8988T (cell line): Measurements from ENCODE around the gene ZNF474.

Source experiments
- DNase-seq: peaks from one replicate; pipeline ENCODE4 v3.0.0; 2011

Gene ZNF474

GRCh38 chr5:122183098-122183787 lies 53.9 kb downstream of the ZNF474 start:
- no peak for DNase-seq

- no peak for DNase-seq
Observed at GRCh38 chr5:122183788-122184170, 54.4 kb downstream of the ZNF474 start.

- DNase-seq, result no peak
Observed at GRCh38 chr5:122184676-122185255, 55.4 kb downstream of the ZNF474 start.

GRCh38 chr5:122187426-122187825 lies 58.1 kb downstream of the ZNF474 start:
- DNase-seq, result no peak

- no peak for DNase-seq
Observed at GRCh38 chr5:122190156-122190555, 60.8 kb downstream of the ZNF474 start.

GRCh38 chr5:122192497-122193496 lies 63.5 kb downstream of the ZNF474 start:
- no peak for DNase-seq

- DNase-seq, result no peak
Observed at GRCh38 chr5:122195802-122196394, 66.6 kb downstream of the ZNF474 start.

GRCh38 chr5:122199146-122199545 lies 69.8 kb downstream of the ZNF474 start:
- no peak for DNase-seq

GRCh38 chr5:122200450-122200849 lies 71.1 kb downstream of the ZNF474 start:
- DNase-seq, result no peak

- DNase-seq, result no peak
Observed at GRCh38 chr5:122200865-122201264, 71.5 kb downstream of the ZNF474 start.

- no peak for DNase-seq
Observed at GRCh38 chr5:122201365-122201764, 72.0 kb downstream of the ZNF474 start.

GRCh38 chr5:122202952-122203351 lies 73.6 kb downstream of the ZNF474 start:
- no peak for DNase-seq
